K562 (cell line): ENCODE results near the gene IL23R.

Experiments used
- CHD4 ChIP-seq: fragments of 200-600 bp; sonication (generic); IDR thresholded peaks from 3 replicates; pipeline ENCODE4 v1.6.1; 2012; ENCODE audit warnings: low read depth, mild to moderate bottlenecking, mixed read lengths, low read length, inconsistent platforms; ENCODE audit not compliant: insufficient read depth, insufficient replicate concordance, poor library complexity, severe bottlenecking
- ELF1 ChIP-seq: fragments of 200-800 bp; sonication (Bioruptor generic); IDR thresholded peaks from 2 replicates; pipeline ENCODE4 v1.6.1; 2016; ENCODE audit warnings: missing genetic modification characterization, missing compliant biosample characterization
- FOXM1 ChIP-seq, 2 experiments: fragments of 450-650 bp in 1 of 2; sonication (generic) in 1 of 2; formaldehyde crosslinking in 1 of 2; IDR thresholded peaks; 2 replicates each; pipeline versions ENCODE4 v1.6.1 to v1.9.0; 2017 to 2022; ENCODE audit warnings: low read depth in 2 of 2, mild to moderate bottlenecking in 2 of 2, missing genetic modification reagents in 1 of 2, moderate library complexity in 1 of 2
- GTF2E2 ChIP-seq: fragments of 200-800 bp; sonication (Bioruptor generic); IDR thresholded peaks from 2 replicates; pipeline ENCODE4 v1.6.1; 2016; ENCODE audit warnings: missing genetic modification characterization, missing compliant biosample characterization
- KLF16 ChIP-seq: IDR thresholded peaks from 2 replicates; pipeline ENCODE4 v1.6.1; 2016; ENCODE audit warnings: antibody characterized with exemption
- NCOA4 ChIP-seq: fragments of 450-650 bp; IDR thresholded peaks from 2 replicates; pipeline ENCODE4 v1.6.1; 2018; ENCODE audit warnings: mild to moderate bottlenecking; ENCODE audit not compliant: partially characterized antibody
- RAD21 ChIP-seq, 2 experiments: fragments of 250-450 bp in 1 of 2; fragments of 450-650 bp in 1 of 2; sonication (Bioruptor Pico) in 1 of 2; formaldehyde crosslinking in 1 of 2; IDR thresholded peaks in 1 of 2; conservative IDR thresholded peaks in 1 of 2; 2 replicates each; pipeline versions ENCODE4 v1.4.0 to v1.8.0; 2020 to 2022; ENCODE audit warnings: mild to moderate bottlenecking in 2 of 2, moderate library complexity in 1 of 2
- RCOR1 ChIP-seq, 2 experiments: IDR thresholded peaks; 2 replicates each; pipeline ENCODE4 v1.6.1; 2012; ENCODE audit warnings: low read depth in 2 of 2, low read length in 2 of 2, borderline replicate concordance in 1 of 2, improper control_type of control experiment in 1 of 2
- ZNF274 ChIP-seq: IDR thresholded peaks from 2 replicates; pipeline ENCODE4 v1.6.1; 2011; ENCODE audit warnings: low read depth, mild to moderate bottlenecking, low read length, moderate library complexity, borderline replicate concordance
- TF ChIP-seq, protein P1 (sequence below), 3 experiments: IDR thresholded peaks in 2 of 3; conservative IDR thresholded peaks in 1 of 3; 2 replicates each; pipeline ENCODE4 v1.5.1; 2011 to 2012; ENCODE audit warnings: low read length in 3 of 3, mild to moderate bottlenecking in 3 of 3, control low read depth in 2 of 3, improper control_type of control experiment in 1 of 3, inconsistent platforms in 1 of 3, low read depth in 1 of 3, mixed read lengths in 1 of 3, moderate library complexity in 1 of 3; ENCODE audit not compliant: insufficient read depth in 2 of 3
- TF ChIP-seq, protein P2 (sequence below): fragments of 250-450 bp; sonication (Bioruptor Pico); IDR thresholded peaks from 2 replicates; pipeline ENCODE4 v1.5.0; 2020; ENCODE audit warnings: mild to moderate bottlenecking
- TF ChIP-seq, protein P3 (sequence below): fragments of 450-650 bp; formaldehyde crosslinking; IDR thresholded peaks from 2 replicates; pipeline ENCODE4 v1.4.0; 2020; ENCODE audit warnings: mild to moderate bottlenecking
- TF ChIP-seq, protein P4 (sequence below): fragments of 450-650 bp; formaldehyde crosslinking; IDR thresholded peaks from 2 replicates; pipeline ENCODE4 v1.4.0; 2020; ENCODE audit warnings: mild to moderate bottlenecking, moderate library complexity
- TF ChIP-seq, protein P5 (sequence below), 2 experiments: fragments of 450-650 bp; IDR thresholded peaks; 2 replicates each; pipeline ENCODE4 v1.6.1; 2016

DNA sequence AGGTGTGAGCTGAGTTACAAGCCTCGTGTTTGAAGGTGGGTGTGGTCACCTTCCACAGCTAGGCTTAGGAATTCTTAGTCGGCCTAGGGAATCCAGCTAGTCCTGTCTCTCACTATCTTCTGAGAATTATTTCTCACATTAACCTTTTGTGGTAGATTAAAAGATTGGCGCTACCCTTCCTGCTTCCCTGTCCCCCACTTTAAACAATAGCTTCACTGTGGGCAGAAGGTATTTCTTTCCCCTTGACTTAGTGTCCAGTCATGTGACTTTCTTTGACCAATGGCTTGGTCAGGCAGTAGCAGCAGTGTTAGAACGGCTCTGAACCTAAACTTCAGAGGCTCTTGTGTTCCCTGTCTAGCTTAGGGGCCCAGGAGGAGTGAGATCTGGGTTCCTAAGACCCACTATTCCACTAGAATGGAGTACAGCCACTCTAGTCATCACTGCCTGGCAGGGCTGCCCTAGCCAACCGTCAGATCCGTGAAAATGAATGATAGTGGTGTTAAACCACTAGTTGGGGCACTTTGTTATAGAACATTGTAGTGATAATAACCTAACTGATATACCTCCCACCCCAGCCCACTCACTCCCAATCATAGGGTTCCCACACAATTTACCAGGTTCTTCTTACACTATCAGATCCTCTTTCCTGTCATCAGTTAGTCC, 17.6 kb upstream of the IL23R start:
- TF ChIP-seq ZNF274: no peak
- TF ChIP-seq, protein P1, sequence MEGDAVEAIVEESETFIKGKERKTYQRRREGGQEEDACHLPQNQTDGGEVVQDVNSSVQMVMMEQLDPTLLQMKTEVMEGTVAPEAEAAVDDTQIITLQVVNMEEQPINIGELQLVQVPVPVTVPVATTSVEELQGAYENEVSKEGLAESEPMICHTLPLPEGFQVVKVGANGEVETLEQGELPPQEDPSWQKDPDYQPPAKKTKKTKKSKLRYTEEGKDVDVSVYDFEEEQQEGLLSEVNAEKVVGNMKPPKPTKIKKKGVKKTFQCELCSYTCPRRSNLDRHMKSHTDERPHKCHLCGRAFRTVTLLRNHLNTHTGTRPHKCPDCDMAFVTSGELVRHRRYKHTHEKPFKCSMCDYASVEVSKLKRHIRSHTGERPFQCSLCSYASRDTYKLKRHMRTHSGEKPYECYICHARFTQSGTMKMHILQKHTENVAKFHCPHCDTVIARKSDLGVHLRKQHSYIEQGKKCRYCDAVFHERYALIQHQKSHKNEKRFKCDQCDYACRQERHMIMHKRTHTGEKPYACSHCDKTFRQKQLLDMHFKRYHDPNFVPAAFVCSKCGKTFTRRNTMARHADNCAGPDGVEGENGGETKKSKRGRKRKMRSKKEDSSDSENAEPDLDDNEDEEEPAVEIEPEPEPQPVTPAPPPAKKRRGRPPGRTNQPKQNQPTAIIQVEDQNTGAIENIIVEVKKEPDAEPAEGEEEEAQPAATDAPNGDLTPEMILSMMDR (IDR thresholded peaks at IDR 0.05 in 2 of 3, conservative IDR thresholded peaks at IDR 0.05 in 1 of 3; ENCODE audit: insufficient read depth in 2 of 3, low read depth in 1 of 3, low read length in 3 of 3): no peak
- TF ChIP-seq, protein P2, sequence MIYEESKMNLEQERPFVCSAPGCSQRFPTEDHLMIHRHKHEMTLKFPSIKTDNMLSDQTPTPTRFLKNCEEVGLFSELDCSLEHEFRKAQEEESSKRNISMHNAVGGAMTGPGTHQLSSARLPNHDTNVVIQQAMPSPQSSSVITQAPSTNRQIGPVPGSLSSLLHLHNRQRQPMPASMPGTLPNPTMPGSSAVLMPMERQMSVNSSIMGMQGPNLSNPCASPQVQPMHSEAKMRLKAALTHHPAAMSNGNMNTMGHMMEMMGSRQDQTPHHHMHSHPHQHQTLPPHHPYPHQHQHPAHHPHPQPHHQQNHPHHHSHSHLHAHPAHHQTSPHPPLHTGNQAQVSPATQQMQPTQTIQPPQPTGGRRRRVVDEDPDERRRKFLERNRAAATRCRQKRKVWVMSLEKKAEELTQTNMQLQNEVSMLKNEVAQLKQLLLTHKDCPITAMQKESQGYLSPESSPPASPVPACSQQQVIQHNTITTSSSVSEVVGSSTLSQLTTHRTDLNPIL (CRISPR knock-in tag): no peak
- TF ChIP-seq FOXM1 (IDR thresholded peaks at IDR 0.05; ENCODE audit: low read depth): no peak
- TF ChIP-seq FOXM1 (CRISPR knock-in tag; IDR thresholded peaks at IDR 0.05; ENCODE audit: low read depth): no peak
- no peak for TF ChIP-seq ELF1 (tag)
- no peak for TF ChIP-seq CHD4
- TF ChIP-seq RAD21 (CRISPR knock-in tag; conservative IDR thresholded peaks at IDR 0.05 in 1 of 2, IDR thresholded peaks at IDR 0.05 in 1 of 2): no peak
- TF ChIP-seq, protein P3, sequence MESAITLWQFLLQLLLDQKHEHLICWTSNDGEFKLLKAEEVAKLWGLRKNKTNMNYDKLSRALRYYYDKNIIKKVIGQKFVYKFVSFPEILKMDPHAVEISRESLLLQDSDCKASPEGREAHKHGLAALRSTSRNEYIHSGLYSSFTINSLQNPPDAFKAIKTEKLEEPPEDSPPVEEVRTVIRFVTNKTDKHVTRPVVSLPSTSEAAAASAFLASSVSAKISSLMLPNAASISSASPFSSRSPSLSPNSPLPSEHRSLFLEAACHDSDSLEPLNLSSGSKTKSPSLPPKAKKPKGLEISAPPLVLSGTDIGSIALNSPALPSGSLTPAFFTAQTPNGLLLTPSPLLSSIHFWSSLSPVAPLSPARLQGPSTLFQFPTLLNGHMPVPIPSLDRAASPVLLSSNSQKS: no peak
- TF ChIP-seq, protein P4, sequence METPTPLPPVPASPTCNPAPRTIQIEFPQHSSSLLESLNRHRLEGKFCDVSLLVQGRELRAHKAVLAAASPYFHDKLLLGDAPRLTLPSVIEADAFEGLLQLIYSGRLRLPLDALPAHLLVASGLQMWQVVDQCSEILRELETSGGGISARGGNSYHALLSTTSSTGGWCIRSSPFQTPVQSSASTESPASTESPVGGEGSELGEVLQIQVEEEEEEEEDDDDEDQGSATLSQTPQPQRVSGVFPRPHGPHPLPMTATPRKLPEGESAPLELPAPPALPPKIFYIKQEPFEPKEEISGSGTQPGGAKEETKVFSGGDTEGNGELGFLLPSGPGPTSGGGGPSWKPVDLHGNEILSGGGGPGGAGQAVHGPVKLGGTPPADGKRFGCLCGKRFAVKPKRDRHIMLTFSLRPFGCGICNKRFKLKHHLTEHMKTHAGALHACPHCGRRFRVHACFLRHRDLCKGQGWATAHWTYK (CRISPR knock-in tag): no peak
- no peak for TF ChIP-seq KLF16
- no peak for TF ChIP-seq GTF2E2 (tag)
- no peak for TF ChIP-seq RCOR1 (IDR thresholded peaks at IDR 0.05; ENCODE audit: borderline replicate concordance in 1 of 2, low read depth in 2 of 2, low read length in 2 of 2)
- TF ChIP-seq, protein P5, sequence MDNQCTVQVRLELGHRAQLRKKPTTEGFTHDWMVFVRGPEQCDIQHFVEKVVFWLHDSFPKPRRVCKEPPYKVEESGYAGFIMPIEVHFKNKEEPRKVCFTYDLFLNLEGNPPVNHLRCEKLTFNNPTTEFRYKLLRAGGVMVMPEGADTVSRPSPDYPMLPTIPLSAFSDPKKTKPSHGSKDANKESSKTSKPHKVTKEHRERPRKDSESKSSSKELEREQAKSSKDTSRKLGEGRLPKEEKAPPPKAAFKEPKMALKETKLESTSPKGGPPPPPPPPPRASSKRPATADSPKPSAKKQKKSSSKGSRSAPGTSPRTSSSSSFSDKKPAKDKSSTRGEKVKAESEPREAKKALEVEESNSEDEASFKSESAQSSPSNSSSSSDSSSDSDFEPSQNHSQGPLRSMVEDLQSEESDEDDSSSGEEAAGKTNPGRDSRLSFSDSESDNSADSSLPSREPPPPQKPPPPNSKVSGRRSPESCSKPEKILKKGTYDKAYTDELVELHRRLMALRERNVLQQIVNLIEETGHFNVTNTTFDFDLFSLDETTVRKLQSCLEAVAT (IDR thresholded peaks at IDR 0.05): no peak
- no peak for TF ChIP-seq NCOA4
